Raji (cell line): ENCODE data around the gene KLF3.

Source experiments
- POLR2A ChIP-seq: IDR thresholded peaks from 2 replicates; pipeline ENCODE4 v1.6.1; 2011; ENCODE audit warnings: low read depth, low read length, control low read depth; ENCODE audit not compliant: insufficient read depth

Gene KLF3

DNA sequence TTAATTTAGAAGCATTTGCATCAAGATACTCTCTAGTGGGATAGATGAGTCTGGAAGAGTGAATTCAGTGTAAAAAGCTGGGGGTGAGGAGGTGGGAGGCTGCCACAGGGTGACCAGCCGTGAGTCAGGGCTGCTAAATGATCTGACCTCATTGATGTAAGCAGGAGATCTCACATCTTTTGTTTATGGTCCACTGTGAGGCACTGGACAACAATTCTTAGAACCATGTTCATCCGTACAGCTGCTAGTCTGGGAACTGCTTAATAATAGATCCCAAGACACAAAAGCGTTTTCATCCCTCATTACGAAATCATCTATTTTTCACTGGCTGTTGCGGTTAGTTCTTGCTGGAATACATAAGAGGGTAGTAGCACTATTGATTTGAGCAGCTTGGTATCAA lies 14.1 kb downstream of the KLF3 start:
- no peak for TF ChIP-seq POLR2A

GRCh38 chr4:38679921-38680320 lies 15.9 kb downstream of the KLF3 start:
- TF ChIP-seq POLR2A = no peak

GRCh38 chr4:38681281-38681991 lies 17.4 kb downstream of the KLF3 start:
- no peak for TF ChIP-seq POLR2A

- TF ChIP-seq POLR2A = no peak
These were observed 18.3 kb downstream of the KLF3 start for GRCh38 chr4:38682336-38682735.

DNA sequence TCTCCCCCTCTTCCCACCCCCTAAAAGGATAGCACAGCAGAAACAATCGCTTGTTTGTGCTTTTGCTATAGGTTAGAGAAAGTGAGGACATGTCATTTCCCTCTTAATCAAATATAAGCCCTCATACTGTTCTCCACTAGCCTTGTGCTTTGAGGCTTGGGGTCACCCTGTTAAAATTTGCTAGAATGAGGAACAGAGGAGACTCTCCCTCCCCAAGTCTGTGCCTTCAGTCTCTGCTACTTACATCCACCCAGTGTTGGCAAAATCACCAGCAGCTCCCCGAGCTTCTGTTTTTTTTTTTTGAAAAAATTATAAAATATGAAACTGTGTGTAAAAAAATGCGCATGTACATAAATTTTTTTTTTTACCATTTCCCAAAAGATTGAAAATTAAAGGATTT lies 19.3 kb downstream of the KLF3 start:
- TF ChIP-seq POLR2A = no peak

DNA sequence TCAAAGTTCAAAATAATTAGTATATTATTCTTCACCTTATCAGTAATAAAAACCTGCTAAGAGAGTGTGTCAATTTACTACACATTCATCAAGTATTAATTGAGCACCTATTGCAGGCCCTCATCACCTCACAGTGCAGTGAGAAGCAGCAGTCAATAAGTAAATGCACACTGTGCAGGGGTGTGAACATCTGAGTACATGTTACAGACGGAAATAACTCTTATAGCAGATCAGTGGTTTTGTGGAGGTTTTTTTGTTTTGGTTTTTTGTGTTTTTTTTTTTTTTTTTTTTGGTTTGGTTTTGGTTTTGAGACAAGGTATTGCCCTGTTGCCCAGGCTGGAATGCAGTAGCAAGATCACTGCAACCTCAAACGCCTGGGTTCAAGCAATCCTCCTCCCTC lies 20.3 kb downstream of the KLF3 start:
- no peak for TF ChIP-seq POLR2A

GRCh38 chr4:38684951-38685844 lies 21.2 kb downstream of the KLF3 start:
- TF ChIP-seq POLR2A = no peak

DNA sequence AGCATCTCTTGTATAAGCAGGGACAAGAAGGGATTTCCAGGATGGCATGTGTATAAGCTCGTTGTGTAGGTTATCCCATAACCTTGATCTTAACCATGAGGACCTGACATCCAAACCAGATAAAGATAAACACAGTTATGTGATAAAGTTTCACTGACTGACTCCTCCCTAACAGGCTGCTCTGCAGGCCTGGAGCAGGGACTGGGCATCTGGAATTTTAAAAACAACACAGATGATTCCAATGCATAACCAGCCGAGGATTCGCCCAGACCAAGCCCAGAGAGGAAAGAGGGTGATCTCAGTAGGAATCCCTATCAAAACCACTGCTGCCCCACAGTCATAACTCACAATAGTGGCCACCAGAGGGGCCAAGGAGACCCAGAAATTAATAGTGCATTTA lies 22.7 kb downstream of the KLF3 start:
- TF ChIP-seq POLR2A = no peak

GRCh38 chr4:38687571-38688011 lies 23.6 kb downstream of the KLF3 start:
- TF ChIP-seq POLR2A = no peak

GRCh38 chr4:38688676-38689355 lies 24.8 kb downstream of the KLF3 start:
- TF ChIP-seq POLR2A = no peak

GRCh38 chr4:38691251-38692008 lies 27.4 kb downstream of the KLF3 start:
- TF ChIP-seq POLR2A = no peak

DNA sequence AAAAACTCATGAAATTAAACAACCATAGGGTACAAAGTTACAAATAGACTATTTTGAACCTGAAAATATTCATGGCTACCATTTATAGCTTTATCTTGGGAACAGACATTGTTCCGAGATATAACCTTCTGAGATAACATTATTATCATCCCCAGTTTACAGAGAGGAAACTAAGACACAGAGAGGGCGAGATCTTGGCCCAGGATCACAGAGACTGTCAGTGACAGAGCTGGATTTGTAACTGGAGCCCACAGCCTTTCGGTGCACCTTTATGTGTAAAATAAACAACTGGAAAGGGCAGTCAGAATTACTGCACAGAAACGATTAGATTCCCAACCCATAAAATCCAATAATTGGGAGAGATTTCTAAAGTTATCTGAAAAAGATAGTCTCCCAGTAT lies 28.4 kb downstream of the KLF3 start:
- TF ChIP-seq POLR2A = no peak

- no peak for TF ChIP-seq POLR2A
These were observed 29.6 kb downstream of the KLF3 start for GRCh38 chr4:38693569-38693968.

GRCh38 chr4:38694330-38694729 lies 30.3 kb downstream of the KLF3 start:
- no peak for TF ChIP-seq POLR2A

DNA sequence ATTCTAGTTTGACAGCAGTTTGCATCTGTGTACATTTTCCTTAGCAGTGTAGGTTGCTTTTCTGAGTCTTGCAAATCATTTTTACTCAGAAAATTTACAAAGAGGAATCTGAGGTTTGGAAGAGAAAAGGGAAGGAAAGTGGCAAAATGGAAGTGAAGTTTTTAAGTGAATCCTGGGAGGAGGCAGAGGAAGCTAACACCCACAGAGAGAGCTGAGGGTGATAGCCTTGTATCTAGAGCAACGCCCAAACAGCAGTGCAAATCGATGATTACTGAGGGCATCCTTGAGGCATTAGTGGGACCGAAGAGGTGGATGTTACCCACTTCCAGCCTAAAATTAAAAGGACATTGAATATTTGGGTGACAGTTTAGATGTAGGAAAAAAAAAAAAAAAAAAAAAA lies 31.8 kb downstream of the KLF3 start:
- no peak for TF ChIP-seq POLR2A
